Kidney glomerular epithelial cell (primary cell): Measurements from ENCODE around the gene CD52.
"Not testable (repeated sequence)": the region's sequence is repeated elsewhere in the genome, so short reads cannot be mapped to it uniquely, and the experiment has no call there.

Source experiments
- DNase-seq: peaks from one replicate; lab custom pipeline; 2025; lab: John Stamatoyannopoulos, UW

CD52 gene

GRCh38 chr1:26284597-26285347, 33.0 kb upstream of the CD52 start:
- DNase-seq = peak; percentile 57

DNA sequence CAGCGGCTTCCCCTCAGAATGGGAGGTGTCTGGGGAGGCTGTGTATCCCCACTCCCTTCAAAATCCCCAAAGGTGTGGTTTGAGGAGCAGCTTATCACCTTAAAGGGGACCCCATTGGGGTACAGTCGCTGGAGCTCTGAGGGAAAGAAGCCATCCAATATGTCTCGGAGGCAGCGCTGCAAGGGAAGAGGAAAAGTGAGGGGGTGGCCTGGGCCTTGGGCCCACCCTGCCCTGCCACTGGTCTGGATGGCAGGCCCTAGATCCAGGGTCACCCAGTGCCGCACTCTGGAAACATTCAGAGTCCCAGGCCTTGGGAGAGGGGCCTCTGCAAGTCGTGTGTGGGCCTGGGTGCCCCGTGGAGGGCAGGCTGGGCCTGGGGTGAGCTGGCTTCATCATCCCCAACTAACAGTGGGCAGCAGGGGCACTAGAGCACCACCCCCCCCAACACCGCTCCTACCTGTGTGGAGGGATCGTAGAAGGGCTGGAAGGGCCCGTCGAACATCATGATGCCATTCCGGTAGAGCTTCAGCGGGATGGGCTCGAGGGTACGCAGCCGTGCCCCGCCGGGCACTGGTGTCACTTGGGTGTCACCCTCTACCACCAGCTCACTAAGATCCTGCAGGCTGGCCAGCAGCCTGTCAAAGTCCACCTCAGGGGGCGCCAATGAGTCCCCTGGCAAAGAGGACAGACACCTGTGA, 32.2 kb upstream of the CD52 start:
- no peak for DNase-seq

DNA sequence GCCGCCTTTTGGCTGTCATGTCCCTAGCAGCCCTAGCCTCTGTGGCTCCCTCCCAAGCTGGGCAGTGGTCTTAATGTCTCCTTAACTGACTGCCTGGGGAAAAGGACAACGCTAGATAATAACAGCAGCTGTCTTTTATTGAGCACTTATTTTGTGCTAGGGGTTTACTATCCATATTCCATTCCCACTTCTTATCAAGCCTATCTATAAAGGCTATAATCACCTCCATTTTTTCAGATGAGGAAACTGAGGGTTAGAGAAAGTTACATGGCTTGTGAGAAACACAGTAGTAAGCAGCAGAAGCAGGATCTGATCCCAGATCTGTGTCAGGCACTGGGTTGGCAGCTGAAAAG, 31.7 kb upstream of the CD52 start:
- no peak for DNase-seq

- no peak for DNase-seq
Observed at GRCh38 chr1:26287033-26287711, 30.6 kb upstream of the CD52 start.

DNA sequence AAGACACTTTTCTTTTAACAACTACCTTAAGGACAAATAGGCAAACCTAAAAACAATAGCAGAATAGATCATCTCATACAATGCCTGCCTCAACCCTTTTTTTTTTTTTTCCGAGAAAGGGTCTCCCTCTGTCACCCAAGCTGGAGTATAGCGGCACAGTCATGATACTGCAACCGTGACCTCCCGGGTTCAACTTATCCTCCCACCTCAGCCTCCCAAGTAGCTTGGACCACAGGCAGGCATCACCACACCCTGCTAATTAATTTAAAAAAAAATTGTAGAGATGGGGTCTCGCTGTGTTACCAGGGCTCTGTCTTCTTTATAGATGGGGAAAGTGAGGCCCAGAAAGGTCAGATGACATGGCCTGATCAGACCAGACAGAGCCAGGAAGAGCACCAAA, 29.9 kb upstream of the CD52 start:
- DNase-seq = no peak

GRCh38 chr1:26288311-26288941, 29.3 kb upstream of the CD52 start:
- no peak for DNase-seq

- no peak for DNase-seq
Observed at GRCh38 chr1:26289158-26290059, 28.3 kb upstream of the CD52 start.

- no peak for DNase-seq
Observed at GRCh38 chr1:26290122-26290881, 27.5 kb upstream of the CD52 start.

DNA sequence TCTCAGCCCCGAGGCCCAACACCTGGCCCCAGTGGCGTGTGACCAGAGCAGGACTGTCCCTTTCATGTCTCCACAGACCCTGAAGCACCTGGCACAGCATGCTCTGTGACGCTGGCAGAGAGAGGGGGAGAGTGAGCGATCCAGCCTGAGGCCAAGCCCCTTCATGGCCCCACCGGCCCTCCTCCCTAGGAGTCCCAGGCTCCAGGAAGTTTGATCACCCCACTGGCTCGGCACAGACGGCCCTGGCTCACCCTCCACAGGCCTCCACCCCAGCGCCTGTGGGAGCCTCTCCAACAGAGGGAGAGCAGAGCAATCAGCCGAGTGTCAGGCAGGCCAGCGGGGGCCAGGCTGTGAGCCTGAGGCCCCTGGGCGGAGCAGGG, 26.9 kb upstream of the CD52 start:
- no peak for DNase-seq

GRCh38 chr1:26291433-26291832, 26.3 kb upstream of the CD52 start:
- DNase-seq = no peak

DNA sequence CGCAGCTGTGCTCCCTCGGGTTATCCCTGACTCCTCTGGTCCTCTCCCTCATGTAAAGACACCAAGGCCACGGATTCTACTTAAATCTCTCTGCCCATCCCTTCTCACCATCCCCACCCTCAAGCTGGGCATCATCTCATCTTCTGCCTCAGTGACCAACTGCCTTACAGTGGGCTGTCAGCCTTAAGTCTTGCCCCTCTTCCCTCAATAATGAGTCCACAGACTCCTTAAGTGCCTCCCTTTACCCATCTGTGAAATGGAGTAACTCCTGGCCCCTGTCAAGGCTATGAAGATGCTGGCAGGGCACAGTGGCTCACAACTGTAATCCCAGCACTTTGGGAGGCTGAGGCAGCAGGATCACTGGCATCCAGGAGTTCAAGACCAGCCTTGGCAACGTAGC, 25.8 kb upstream of the CD52 start:
- no peak for DNase-seq

DNA sequence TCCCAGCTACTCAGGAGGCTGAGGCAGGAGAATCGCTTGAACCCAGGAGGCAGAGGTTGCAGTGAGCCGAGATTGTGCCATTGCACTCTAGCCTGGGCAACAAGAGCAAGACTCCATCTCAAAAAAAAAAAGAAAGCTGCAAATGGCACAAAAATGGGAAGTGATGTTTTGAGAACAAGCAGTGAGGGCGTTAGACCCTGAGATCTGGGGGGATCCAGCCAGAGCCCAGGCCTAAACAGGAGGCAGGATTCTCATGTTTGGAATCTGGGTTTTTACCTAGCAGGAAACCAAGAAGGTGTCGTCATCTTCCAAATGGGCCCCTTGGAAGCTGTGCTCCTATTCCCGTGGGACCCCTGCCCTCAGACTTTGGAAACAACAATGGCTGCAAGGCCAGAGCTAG, 25.0 kb upstream of the CD52 start:
- not testable (repeated sequence) for DNase-seq

GRCh38 chr1:26293911-26294463, 23.8 kb upstream of the CD52 start:
- no peak for DNase-seq

DNA sequence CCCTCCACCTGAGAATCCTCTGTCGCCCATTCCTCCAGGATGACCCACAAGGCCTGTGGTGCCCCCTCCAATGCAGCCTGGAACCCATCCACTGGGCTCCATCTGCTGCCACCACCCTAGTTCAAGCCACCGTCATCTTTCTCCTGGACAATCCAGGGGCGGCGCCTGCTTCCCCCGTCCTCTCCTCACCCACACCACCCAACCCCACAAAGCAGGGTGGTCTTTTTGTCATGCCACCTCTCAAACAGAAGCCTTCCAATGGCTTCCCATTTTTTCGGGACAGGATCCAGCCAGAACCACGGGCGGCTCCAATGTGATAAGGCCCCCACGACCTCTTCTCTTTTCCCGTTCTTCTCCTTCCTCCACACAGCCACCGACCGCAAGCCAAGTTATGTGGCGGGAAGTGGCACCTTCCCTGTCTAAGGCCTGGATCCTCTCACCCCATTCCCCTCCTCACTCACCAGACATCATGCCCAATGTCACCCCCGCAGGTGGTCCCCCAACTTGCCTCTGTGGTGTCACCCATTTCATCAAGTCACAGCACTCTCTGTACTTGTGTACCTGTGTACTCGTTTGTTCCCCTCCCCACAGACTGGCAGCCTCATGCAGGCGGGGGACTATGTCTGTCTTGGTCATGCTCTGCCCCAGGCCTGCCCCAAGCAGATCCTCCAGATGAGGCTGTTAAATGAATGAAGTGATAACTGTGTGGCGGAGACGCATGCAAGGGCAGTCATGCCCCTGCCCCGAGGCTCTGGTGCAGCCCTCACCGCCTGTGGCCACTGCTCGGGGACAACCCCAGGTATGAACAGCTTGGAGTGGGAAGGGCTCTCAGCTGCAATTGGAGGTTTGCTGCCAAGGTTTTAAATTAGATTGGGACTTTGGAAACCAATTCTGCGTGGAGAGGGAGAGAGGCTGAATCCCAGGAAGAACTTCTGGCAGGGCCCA, 22.3 kb upstream of the CD52 start:
- no peak for DNase-seq

- no peak for DNase-seq
Observed at GRCh38 chr1:26296340-26297056, 21.3 kb upstream of the CD52 start.

- DNase-seq = no peak
Observed at GRCh38 chr1:26297057-26297790, 20.5 kb upstream of the CD52 start.

DNA sequence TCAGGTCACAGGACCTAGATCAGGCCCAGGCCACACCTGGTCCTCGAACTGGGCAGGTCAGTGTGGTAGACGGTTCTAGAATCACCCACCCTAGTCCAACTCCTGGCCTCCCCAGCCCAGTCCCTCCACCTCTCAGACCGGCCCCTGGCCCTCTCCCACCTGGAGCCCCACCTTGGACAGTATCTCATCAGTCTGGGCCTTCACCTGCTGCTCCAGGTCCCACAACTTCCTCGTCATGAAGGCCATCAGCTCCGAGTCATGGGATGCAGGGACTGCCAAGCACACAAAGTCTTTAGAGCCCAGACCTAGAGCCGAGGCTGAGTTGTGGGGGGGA, 20.0 kb upstream of the CD52 start:
- DNase-seq = no peak

DNA sequence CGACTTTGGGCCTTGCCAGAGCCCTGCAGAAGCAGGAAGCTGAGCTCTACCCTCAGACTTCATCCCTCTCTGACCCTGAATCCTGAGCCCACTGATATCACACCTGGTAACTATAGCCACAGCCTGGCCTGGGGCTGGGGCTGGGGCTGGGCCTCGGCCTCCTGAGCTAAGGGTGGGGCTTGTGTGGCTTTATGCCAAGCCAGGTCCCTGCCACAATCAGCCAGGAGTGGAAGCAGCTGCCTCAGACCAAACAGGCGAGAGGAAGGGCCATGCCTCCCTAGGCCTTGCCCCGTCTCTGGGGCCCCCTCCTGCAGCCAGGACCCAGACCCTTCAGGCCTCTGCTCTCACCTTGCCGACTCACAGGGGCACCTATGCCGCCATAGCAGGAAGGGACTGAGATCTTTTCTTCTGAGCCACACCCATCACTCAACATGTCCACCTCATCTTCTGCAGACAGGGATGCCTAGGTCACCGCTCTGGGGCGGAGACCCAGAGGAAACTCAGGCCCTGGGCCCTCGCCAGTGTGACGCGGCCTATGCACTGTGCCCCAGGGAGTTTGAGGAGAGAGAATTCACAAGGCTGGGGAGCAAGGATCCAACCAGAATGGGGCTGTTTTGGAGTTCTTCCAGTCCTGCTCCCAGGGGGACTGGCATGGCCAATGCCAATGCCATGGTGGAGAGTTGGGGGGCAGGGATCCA, 17.0 kb upstream of the CD52 start:
- DNase-seq = no peak
